Muscle of back (tissue), 11 donors: ENCODE data around the gene ATN1. TPM values are rescaled to one million over a fixed set of nuclear protein-coding genes. Genes with fewer than 3 reads are reported as not detected.
"Not testable (repeated sequence)": the region's sequence is repeated elsewhere in the genome, so short reads cannot be mapped to it uniquely, and the experiment has no call there.

ENCODE experiments used
- DNase-seq, 3 donors: peaks; one replicate each; pipeline versions ENCODE4 v3.0.0 to v3.0.0-alpha.2; 2013
- polyA plus RNA-seq, 10 donors: library from polyadenylated mRNA; unstranded; fragments of 120-200 nt; gene quantifications; one replicate each; pipeline ENCODE4 v1.2.1, GENCODE V29; 2013; ENCODE audit not compliant: insufficient read length in 10 of 10

Gene ATN1
- polyA plus RNA-seq, 10 donors = 58.2 to 79.9 (median 68.1) TPM

GRCh38 chr12:6904280-6905276 lies 23.2 kb upstream of the ATN1 start, which contains the start of gene LRRC23:
Gene LRRC23, plus strand, starts transcription at chr12:6904822. Its CDS starts 812 bp downstream, at chr12:6905634.
- peak; percentile 96 to 98 (median 97) for DNase-seq

GRCh38 chr12:6905414-6906040 lies 22.2 kb upstream of the ATN1 start:
- no peak for DNase-seq

DNA sequence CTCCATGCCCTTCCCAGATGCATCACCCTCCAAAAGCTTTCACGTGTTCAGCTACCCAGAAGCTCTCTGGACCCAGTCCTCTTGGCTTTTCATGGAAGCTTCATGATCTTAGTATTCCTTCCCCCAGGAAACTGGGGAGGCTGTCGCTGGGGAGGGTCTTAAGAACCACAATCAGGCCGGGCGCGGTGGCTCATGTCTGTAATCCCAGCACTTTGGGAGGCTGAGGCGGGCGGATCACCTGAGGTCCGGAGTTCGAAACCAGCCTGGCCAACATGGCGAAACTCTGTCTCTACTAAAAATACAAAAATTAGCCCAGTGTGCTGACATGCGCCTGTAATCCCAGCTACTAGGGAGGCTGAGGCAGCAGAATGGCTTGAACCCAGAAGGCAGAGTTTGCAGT lies 19.6 kb upstream of the ATN1 start:
- DNase-seq = not testable (repeated sequence)

GRCh38 chr12:6909421-6910145 lies 18.2 kb upstream of the ATN1 start:
- no peak for DNase-seq

- no peak for DNase-seq
Observed at GRCh38 chr12:6912164-6912935, 15.4 kb upstream of the ATN1 start.

- DNase-seq = peak in 1 of 3 donors; percentile 87
Observed at GRCh38 chr12:6914246-6914946, 13.4 kb upstream of the ATN1 start, which contains the start of gene ENO2. Gene ENO2, plus strand, starts transcription at chr12:6914580. Its CDS starts 1,253 bp downstream, at chr12:6915833.

- no peak for DNase-seq
Observed at GRCh38 chr12:6914947-6915788, 12.6 kb upstream of the ATN1 start.

GRCh38 chr12:6915789-6916285 lies 11.9 kb upstream of the ATN1 start:
- no peak for DNase-seq

DNA sequence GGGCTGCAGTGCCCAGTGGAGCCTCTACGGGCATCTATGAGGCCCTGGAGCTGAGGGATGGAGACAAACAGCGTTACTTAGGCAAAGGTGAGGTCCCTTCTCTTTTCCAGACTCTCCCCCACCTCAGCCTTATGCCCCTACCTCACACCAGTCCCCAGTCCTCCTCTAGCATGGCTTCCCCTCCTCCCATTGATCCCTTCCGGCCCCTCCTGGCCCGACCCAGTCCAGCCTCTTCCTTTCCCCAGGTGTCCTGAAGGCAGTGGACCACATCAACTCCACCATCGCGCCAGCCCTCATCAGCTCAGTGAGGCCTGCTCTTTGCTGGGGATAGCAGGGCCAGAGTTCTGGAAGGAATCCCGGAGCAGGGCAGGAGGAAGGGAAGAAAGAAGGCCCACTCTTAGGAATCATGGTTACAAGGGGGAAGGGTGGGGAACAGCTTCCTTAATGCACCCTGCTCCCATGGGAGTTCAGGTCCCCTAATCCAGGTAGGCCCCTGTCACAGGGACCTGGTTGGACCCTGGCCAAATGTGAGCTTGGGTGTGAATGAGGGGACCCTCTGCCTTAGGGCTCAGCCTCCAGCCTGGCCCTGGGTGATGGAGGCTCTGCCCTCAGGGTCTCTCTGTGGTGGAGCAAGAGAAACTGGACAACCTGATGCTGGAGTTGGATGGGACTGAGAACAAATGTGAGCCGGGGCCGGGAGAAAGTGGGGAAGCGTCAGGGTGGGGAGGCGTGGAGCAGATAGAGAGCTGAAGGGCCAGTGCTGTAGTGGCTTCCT lies 11.1 kb upstream of the ATN1 start:
- DNase-seq = no peak

DNA sequence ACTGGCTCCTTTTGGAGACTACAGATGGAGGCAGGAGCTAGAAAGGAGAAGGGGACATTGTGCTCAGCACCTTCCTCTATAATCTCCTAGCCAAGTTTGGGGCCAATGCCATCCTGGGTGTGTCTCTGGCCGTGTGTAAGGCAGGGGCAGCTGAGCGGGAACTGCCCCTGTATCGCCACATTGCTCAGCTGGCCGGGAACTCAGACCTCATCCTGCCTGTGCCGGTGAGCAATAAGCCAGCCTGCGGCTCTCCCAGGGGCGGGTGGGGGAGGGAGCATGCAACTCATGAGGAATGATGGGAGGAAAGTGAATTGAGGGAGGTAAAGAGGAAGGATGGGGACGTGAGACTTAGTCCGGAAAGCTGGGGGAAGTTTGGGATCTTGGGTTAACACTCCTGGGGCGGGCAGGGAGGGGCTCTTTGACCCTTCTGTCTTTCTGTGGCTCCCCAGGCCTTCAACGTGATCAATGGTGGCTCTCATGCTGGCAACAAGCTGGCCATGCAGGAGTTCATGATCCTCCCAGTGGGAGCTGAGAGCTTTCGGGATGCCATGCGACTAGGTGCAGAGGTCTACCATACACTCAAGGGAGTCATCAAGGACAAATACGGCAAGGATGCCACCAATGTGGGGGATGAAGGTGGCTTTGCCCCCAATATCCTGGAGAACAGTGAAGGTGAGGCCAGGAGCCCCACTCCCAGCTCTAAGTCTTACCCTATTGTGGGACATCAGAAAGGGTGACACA lies 10.1 kb upstream of the ATN1 start:
- no peak for DNase-seq

GRCh38 chr12:6919588-6919987 lies 8.2 kb upstream of the ATN1 start:
- no peak for DNase-seq

DNA sequence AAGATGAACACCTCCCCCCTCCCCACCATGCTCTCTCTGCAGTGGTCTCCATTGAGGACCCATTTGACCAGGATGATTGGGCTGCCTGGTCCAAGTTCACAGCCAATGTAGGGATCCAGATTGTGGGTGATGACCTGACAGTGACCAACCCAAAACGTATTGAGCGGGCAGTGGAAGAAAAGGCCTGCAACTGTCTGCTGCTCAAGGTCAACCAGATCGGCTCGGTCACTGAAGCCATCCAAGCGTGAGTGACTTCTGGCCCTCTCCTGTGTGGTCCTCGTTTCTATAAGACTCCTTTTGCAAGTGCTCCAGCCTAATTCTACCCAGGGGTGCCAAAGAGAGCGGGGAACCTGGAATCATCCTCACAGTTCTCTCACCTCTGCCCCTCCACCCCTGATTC lies 6.2 kb upstream of the ATN1 start:
- DNase-seq = no peak

GRCh38 chr12:6921996-6922946 lies 5.5 kb upstream of the ATN1 start:
- DNase-seq = no peak

GRCh38 chr12:6923003-6923732 lies 4.6 kb upstream of the ATN1 start:
- DNase-seq = no peak

DNA sequence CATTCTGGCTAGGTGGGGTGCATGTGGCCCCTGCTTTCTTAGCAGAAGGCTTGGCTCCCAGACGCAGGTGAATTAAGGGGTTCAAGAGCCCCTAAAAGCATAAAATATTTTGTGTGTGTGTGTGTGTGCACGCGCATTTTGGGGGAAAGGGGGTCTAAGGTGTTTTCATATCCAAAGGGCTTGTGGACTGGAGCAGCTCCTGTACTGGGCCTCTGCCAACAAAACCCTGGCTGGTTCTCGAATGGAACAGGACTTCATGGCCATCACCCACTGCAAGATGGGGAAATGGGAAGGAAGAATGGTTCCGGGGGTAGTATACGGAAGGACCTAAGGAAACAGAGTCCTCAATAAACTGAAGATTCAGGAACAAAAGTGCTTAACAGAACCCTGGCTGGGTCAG lies 3.9 kb upstream of the ATN1 start:
- no peak for DNase-seq

DNA sequence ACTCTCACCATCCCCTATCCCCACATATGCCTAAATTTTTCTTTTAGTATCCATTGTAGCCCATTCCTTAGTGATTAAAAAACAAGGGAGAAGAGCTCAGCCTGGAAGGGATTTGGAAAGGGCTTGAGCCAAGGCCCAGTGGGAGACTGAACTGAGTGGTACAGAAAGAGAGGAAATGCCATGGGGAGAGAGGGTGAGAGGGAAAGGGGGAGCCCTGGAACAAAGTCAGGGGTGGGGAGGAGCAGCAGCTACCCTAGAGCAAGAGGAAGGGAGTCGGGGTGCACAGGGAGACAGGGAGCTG lies 2.6 kb upstream of the ATN1 start:
- no peak for DNase-seq
